Activated CD8-positive, alpha-beta memory T cell treated with anti-CD3 and anti-CD28 coated beads, Interleukin-2, amount 50 U/mL, for 1 hour (primary cell): ENCODE measurements around the gene CIRBP.

Experiments
- DNase-seq: peaks from one replicate; pipeline ENCODE4 v3.0.0-alpha.2; 2020; ENCODE audit errors: extremely low read depth

CIRBP gene

DNA sequence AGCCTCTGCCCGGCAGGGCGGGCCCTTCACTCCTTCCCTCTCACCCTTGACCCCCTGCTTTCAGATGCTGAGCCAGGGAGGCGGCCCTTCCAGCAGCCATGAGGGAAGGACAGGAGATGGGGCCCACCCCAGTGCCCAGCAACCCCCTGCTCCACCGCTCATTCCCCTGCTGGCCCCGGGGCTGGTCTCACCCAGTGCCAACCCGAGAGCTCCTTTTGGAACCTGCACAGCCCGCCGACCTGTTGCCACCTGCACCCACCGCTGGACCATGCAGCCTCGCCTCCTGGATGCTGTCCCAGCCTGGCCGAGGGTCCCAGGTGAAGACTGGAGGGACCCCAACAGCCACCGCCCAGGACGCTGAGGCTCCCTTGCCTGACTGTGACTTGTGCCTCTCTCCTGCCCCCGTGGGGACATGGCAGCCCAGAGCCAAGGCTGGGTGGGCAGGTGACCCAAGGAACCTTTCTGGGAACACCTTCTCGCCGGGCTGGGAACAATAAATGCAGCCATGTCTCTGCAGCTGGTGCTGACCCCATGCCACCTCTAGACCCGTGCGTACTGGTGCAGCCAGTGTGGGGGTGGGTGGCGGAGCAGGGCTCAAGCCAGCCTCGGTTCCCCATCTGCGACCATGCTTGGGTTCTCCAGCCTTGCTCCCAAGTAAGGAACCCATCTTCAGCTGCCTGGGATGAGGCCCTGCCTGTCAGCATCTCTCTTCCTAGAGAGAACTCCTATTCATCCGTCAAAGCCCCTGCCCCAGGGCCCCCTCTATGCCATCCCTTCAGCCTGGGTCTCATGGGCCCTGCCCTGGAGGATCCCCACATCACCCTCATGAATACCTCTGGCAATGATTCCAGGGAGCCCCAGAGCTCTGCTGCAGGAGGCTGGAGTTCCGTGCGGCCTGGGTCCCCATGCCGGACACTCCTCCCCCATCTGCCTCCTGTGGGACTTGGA is 9.9 kb downstream of the CIRBP start:
- no peak for DNase-seq

DNA sequence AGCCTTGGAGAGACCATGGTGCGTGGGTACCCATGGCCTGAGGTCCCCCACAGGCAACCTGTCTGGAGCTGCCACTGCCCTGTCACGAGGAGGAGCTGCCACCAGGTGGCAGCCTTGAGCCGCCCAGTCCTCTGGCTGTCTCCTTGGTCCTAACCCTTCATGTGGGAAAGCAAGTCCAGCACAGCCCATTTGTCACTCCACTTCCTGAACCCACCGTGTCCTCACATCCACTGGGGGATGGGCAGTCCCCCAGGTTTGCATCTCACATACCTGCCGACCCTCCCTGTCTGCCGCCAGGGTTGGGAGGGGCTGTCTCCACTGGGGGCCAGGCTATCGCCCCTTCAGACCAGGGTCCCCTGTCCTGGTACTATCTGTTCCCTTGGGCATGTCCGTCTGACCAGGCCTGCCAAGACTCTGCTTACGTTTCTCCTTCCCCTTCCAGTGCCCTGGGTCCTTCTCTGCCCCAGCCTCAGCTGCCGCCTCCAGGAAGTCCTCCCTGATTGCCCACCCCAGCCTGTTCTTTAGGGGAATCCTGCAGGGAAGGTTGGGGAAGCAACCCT is 10.7 kb downstream of the CIRBP start:
- DNase-seq, result no peak

DNA sequence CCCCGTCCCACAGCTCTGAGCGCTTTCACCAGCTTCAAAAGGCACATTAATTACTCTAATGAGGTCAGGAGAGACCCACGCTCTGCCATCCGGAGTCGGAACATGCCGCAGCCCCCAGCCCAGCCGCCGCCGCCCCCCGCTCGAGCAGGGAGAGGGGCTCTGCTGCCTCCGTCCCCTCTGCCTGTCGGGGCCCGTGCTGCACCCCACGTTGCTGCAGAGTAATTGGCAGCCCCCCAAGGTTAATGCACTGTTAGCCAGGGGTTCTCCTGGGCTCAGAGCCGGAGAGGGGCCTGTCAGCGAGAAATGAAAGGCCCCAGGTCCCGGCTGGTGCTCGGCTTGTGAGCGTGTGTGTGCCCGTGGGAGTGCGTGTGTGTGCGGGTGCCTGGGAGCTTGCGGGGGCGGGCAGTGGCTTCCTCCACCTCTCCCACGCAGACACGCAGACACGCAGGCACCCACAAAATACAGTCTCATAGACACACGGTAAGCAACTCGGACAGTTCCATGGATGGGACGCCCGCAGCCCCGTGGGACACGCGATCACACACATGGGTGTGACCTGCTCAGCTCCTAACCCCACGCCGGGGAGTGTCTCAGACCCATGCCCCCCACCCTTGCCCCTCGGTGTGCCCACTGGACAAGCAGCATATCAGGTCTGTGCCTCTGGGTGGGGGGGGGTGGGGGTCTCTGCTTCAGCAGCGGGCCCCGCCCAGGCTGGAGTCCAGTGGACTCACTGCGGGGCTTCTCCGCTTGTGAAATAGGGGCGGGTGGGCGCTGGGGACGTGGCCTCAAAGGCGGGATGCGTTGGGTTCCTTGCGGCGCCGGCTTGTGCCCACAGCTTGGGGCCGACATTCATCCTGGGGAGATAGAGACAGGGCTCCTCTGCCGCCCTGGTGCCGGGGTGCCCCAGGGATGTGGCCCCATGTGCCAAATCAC is 11.8 kb downstream of the CIRBP start:
- no peak for DNase-seq

DNA sequence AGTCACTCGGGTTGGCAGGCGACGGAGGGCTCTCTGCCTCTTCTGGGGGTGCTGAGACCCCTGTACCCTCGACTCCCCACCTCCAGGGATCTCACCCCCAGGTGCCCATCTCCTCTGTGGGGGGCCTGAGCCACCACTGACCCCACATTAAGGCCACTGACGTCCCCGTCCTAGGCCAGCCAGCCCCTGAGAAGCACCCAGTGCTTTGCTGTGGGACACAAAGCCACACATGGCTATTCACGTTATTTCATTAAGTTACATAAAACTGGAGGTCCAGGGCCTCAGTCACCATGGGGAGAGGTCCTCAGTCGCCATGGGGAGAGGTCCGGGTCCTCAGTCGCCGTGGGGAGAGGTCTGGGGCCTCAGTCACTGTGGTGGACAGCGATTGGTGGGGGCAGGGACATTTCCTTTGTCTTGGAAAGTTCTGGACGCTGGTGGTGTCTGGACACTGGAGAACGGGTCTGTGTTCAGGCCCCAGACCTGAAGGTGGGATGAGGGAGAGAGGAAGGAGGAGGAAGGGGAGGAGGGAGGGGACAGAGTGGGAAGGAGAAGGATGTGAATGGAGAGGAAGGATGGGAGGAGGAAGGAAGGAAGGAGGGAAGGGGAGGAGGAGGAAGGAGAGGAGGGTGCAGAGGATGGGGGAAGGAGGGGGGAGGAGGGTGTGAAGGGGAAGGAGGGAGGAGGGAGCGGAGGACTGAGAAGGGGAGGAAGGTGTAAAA is 12.6 kb downstream of the CIRBP start:
- no peak for DNase-seq

DNA sequence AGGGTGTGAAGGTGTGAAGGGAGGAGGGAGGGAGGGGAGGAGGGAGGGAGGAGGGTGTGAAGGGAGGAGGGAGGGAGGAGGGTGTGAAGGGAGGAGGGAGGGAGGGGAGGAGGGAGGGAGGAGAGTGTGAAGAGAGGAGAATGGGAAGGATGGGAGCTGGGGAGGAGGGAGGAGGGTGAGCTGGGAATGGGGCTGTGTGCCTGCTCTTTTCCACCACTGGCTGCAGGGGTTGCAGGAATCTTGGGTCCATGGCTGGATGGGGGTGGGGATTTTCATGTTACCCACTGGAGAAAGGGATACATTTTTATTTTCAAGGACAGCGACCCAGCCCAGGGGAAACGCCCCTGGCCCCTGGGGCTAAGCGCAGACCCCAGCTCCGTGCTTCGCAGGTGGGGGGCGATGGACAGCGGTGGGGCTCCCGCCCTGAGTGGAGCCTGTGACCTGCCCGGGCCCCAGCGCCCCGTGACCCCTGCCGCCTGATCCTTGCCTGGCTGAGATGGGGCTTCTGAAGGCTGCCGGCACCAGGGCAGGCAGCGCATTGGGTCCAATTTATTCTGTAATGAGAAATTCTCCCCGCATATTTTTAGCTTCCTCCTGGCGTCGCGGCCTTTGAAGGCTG is 13.6 kb downstream of the CIRBP start:
- DNase-seq, result no peak

DNA sequence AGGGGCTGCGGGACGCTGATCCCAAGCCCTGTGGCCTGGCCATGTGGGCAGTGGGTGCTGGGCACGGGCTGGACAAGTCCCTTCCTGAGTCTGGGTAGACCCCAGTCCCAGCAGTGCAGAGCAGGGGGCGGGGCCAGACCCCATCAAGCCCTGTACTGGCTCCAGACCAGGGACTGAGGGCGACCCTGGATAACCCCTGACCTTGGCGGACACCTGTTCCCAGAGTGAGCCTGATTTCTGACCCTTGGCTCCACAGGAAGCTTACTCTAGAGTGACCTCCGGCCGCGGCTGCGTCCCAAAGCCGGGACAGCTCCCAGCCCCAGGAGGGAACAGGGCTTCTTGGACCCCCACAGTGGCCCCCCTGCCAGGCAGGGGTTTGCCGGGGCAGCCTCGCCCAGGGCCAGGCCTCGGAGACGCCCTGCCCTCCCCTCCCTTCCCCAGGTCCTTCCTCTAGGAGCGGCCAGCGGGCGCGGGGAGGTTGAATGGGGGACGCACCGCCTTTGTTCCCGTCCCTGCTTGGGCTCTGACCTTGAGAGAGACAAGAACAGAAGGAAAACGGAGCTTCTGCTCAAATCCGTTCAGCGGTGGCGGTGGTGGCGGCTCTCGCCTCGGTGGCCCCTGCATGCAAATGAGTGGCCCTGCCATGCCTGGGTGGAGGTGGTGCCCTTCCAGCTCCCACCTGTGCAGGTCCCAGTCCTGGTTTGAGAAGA is 14.2 kb downstream of the CIRBP start:
- DNase-seq, result no peak

DNA sequence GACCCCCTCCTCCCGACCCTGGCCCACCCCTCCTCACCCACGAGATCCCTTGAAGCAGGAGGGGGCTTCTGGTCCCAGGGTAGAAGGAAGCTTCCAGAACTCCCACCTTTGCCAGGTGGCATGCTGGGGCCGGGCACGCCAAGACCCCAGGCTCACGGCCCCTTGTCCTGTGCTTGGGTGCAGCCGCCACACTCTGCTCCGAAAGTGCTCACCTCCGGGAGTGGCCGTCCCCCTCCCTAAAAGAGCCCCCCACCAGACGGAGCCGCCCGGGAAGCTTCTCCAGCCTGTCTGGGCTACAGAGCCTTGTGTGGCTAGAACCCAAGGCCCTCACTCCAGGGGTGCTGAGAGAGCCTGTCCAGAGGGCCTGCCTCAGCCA is 14.8 kb downstream of the CIRBP start:
- DNase-seq, result no peak

DNA sequence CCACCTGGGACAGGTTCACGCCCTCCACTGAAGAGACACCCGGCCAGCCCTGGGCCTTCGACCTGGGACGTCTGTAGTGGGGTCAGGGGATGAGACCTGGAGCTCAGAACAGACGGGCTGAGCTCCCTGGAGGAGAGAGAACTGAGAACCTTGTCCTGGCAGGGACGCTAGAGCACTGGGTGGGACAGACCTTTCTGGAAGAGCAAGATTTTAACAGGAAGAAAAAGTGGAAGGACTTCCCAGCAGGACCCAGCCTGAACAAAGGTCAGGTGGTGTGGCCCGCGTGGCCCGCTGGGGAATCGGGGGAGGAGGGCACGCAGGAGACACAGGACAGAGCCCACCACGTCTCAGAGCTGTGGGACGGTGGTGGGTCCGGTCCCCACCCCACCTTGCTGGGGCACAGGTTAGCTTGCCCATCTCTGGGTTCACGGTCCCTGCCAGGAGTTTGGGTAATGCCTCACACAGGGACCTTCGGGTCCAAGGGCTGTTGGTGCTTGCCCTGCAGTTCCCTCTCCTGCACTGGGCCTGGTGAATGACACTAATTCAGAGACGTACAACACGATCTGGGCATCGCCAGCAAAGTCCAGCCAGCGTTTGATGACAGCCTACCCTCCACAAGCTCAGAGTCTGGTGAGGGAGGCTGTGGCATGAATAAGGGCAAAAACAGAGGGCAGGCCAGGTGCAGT is 15.3 kb downstream of the CIRBP start:
- no peak for DNase-seq

DNA sequence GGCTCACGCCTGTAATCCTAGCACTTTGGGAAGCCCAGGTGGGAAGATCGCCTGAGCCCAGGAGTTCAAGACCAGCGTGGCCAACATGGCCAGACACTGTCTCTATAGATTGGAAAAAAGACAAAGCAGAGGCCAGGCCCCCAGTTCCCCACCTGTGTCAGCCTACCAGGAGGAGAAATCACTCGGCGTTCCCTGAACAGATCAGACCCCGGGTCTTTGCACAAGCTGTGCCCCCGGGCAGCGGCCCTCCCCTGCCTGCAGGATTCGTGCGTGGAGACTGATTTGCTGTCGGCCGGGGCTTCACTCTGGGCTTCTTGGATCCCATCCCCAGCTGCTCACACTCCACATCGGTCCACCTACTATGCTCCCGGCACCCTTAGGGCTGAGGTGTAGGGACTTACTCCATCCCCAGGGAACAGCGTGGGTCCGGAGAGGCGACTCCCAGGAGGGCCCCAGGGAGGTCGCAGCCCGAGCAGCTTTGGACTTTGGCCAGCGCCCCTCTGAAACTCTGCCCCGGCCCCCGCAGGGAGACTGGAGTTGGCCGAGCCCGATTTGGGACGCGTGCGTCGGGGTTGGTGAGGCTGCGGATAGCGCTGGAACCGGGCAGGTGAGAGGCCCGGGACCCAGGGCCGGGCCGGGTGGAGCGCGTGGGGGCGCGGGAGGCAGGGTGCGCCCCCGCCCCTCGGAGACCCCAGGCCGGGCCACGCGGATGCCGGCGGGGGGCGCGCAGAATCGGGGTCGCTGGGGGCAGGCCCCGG is 16.0 kb downstream of the CIRBP start:
- DNase-seq, result no peak

DNA sequence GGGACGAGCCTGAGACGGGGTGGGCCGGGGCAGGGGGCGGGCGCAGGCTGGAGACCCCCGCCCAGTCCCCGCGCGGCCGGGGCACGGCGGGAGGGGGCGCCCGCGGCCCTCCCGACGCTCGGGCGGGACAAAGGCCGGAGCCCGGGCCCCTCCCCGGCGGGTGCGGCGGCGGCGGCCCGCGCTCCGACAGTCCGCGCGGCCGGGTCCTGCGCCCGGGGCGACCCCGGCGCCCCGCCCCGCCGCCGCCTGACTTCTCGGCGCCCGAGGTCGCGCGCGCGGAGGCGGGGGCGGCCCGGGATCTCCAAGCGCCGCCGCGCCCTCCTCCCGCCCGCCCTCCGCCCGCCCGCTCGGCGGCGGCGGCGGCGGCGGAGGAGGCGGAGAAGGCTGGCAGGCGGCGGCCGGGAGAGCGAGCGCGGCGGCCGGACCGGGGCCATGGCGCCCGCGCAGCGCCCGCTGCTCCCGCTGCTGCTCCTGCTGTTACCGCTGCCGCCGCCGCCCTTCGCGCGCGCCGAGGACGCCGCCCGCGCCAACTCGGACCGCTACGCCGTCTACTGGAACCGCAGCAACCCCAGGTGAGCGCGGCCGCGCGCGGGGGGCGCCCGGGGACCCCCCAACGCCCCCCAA is 16.7 kb downstream of the CIRBP start, which contains the start of gene EFNA2:
EFNA2 (plus strand) TSS at position 137 of the 624 bp plus-strand sequence; CDS start at position 433, 296 bp downstream.
- no peak for DNase-seq

DNA sequence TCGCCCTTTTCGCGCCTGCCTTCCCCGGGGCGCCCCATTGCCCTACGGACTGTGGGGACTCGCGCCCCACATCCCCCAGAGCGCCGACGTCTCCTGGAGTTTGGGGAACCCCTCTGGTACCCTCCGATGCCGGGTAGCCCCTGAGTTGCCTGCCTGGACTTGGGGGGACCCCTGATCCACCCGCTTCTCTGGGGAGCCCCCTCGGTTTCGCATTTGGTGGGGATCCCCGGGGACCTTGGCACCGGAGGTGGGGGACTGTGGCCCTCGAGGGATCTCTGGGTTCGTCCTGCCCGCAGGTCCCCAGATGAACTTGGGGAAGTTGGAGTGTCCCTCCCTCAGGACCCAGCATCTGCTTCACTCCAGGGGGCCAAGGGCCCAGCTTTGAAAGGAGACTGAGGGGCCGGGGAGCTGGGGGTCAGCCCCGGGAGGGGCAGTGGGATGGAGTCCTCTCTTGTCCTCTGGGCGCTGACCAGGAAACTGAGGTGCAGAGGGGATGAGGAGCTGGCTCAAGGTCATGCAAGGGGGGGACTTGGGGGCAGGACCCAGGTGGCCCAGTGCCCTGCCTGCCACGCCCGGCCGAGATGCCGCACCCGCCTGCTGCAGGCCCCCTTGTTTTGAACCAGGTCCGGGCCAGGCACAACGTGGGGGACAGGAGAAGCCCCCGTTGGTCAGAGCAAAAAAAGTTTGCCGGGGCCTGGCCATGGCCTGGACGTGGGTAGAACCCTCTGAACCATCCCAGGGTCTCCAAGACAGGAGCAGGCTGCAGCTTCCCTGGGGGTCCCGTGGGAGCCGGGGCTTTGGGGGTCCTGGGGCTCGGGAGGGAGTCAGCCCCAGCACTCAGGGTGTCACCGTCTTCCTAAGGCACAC is 17.6 kb downstream of the CIRBP start:
- DNase-seq, result no peak

DNA sequence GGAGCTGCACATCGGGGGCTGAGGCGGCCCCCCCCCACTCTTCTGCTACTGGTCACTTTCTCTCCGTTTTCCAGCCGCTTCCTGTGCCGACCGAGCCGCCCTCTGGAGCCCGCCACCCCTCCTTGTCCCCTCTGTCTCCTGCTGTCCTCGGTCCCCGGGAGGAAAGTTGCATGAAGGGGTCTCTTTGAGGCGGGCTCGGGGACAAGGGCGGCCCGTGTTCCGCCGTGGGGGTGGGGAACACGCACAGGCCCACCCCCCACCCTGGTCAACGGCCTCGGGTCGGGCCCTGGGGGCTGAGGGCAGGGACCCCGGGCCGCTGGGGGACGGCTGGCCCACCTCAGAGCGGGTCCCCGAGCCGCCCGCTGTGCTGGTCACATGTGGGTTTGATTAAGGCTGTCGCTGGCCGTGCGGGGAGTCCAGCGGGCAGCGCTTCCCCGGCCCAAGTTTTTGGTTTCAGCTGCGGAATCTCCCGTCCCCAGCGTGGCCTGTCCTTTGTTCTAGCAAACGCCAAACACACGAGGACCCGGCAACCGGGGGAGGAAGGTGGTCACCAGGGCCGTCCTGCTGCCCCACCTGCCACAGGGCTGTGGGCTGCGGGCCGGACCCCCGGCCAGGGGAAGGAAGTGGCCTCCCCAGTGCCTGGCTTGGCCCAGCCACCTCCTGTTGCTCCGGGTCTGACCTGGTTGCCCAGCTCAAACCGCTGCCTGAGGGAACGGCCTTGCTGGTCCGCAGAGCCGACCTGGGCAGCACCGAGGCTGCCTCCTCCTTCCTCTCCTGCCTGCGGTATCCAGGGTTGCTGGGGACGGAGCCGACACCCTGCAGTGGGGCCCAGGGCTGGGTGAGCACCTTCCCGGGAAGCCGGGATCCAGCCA is 18.5 kb downstream of the CIRBP start:
- no peak for DNase-seq

DNA sequence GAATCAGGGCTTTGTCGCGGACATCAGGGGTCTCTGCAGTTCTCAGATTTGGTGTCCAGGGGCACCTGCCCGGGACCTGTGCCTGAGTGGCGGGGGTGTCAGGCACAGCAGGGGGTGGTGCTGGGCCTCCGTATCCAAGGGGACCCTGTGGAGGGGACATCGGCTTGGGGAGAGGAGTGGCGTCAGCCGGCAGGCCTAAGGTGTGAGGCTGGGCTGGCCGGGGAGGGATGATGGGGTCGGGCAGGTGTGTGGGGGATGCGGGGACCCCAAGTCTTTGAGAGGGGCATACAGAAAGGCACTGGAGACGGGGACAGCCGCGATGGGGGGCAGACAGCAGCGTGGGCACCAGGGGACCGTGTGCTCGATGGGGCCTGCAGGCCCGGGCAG is 19.1 kb downstream of the CIRBP start:
- no peak for DNase-seq

DNA sequence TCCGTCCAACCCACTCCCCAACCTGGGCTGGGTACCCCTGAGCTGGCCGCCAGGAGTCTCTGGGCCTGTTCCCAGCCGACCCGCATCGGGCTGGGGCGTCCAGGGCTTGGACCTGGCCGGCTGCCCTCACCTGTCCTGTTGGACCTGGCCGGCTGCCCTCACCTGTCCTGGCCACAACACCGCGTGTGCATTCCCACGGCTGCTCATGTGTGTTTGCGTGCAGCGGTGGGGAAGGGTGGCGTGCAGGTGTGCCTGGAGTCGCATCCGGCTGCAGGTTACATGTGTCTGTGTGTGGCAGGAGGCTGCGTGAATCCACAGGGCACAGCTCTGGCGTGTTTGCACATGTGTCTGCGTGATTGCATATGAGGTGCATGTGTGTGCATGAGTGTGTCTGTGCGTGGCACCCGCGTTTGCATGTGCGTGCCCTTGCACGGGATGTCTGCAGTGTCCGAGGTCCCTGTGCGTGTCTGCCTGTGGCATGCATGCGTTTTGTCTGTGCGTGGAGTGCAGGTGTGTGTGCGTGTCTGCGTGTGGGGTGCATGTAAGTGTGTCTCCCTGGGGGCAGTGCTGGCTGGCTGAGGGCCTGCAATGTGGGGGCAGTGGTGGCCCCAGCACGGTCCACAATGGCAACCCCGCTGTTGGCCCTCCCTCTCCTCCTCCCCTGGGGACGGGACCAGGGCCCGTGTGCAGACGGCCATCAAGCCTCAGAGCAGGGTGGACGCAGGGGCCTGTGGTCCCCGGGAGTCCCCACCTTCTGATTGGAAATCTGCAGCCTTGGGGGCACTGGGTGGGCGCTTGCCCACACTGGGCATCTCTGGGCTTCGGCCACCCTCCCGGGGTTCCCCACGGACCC is 19.9 kb downstream of the CIRBP start:
- DNase-seq, result no peak

DNA sequence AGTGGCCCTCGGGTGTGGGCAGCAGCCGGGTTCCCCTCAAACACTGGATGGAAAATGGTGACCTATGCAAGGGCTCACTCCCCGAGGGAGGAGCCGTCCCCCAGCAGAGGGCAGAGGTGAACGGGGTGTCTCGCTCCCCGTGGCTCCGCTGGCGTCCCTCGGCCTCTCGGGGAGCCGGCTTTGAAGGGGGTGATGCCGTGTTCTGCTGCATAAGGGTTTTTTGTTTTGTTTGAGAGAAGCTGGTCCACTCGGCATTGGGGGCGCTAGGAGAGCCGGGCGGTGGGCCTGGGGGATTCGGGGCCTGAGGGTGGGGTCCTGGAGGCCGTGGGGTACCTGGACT is 20.5 kb downstream of the CIRBP start:
- no peak for DNase-seq

DNA sequence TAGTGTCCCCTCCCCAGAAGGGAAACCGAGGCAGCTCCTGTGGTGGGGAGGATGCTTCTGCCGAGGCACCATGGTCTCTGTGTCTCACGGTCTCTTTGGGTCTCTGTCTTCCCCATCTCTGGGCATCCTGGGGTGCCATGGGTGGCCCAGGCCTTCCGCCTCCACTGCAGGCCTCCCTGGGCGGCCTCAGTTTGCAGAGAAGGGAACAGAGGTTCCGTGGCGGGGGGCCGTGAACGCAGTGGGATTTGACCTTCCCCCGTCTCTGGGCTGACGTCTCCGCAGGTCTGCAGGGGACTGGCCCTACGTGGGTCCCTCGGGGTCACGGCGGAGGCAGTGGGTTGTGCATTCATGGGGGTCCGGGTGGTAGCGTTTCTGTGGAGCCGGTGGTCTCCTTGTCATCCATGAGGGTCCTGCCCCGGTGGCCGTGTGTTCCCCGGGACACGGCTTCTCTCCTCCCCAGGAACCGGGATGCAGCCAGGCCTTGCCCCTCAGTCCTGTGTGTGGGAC is 21.1 kb downstream of the CIRBP start:
- no peak for DNase-seq
